HEK293 (cell line): ENCODE data around the gene BIRC7.

Source experiments
- CTCF ChIA-PET: fragments of 350-600 bp; formaldehyde crosslinking; extraction: SDS; loops from one replicate; lab custom pipeline; 2021; ENCODE audit warnings: antibody characterized with exemption; lab: Yijun Ruan, JAX
- POLR2A ChIA-PET: fragments of 300-600 bp; formaldehyde crosslinking; extraction: SDS; loops from one replicate; lab custom pipeline; 2020; ENCODE audit warnings: antibody characterized with exemption, inconsistent platforms; lab: Yijun Ruan, JAX
- H3K27ac ChIP-seq: fragments of 200-500 bp; sonication (Bioruptor generic); 2 replicates; pipeline ENCODE4 v1.5.1; 2014; ENCODE audit warnings: low read depth, low read length, control low read depth, inconsistent platforms; ENCODE audit errors: extremely low read depth
- H3K36me3 ChIP-seq, 2 experiments: fragments of 200-500 bp in 1 of 2; sonication (Bioruptor generic) in 1 of 2; 1 replicate in 1 of 2; 2 replicates in 1 of 2; pipeline ENCODE4 v1.5.1; 2014 to 2017; ENCODE audit warnings: inconsistent platforms in 2 of 2, low read length in 2 of 2; ENCODE audit not compliant: control insufficient read depth in 2 of 2, insufficient read depth in 1 of 2
- H3K4me1 ChIP-seq: fragments of 200-500 bp; sonication (Bioruptor generic); 2 replicates; pipeline ENCODE4 v1.5.1; 2014; ENCODE audit warnings: mild to moderate bottlenecking, low read length, inconsistent platforms; ENCODE audit not compliant: control insufficient read depth, insufficient read depth
- H3K4me3 ChIP-seq: 2 replicates; pipeline ENCODE4 v1.5.1; 2011; ENCODE audit warnings: low read depth, mild to moderate bottlenecking, control low read depth, low read length, moderate library complexity
- H3K9me3 ChIP-seq: fragments of 200-500 bp; sonication (Bioruptor generic); 2 replicates; pipeline ENCODE4 v1.5.1; 2014; ENCODE audit warnings: low read depth, low read length, inconsistent platforms; ENCODE audit not compliant: control insufficient read depth, insufficient read depth
- GLIS1 ChIP-seq: fragments of 450-650 bp; formaldehyde crosslinking; IDR thresholded peaks from 2 replicates; pipeline ENCODE4 v1.5.1; 2016; ENCODE audit warnings: missing biosample characterization, missing genetic modification characterization
- INSM2 ChIP-seq: fragments of 450-650 bp; formaldehyde crosslinking; IDR thresholded peaks from 2 replicates; pipeline ENCODE4 v1.5.1; 2016; ENCODE audit warnings: missing biosample characterization, missing genetic modification characterization
- PRDM10 ChIP-seq: fragments of 450-650 bp; formaldehyde crosslinking; IDR thresholded peaks from 2 replicates; pipeline ENCODE4 v1.5.1; 2016; ENCODE audit warnings: missing biosample characterization, missing genetic modification characterization
- PRDM2 ChIP-seq: fragments of 450-650 bp; formaldehyde crosslinking; IDR thresholded peaks from 2 replicates; pipeline ENCODE4 v1.5.1; 2016; ENCODE audit warnings: missing biosample characterization, missing genetic modification characterization, borderline replicate concordance
- ZIC2 ChIP-seq: fragments of 450-650 bp; formaldehyde crosslinking; IDR thresholded peaks from 2 replicates; pipeline ENCODE4 v1.5.1; 2016; ENCODE audit warnings: missing biosample characterization, missing genetic modification characterization

BIRC7 gene

GRCh38 chr20:63265891-63266515, 30.3 kb downstream of the BIRC7 start:
- H3K9me3 ChIP-seq, result no peaks in the 10 kb centered on the region
- POLR2A ChIA-PET, result no interaction called here
- peaks cover 0 to 4% of the 10 kb centered on the region in 2 experiments; a peak in 1 of 3 replicates for H3K36me3 ChIP-seq
- no peak overlapping the region for H3K4me3 ChIP-seq
- no peak for TF ChIP-seq INSM2 (tag by site-specific recombination)
- no peak overlapping the region for H3K27ac ChIP-seq
- CTCF ChIA-PET, result interaction anchor here (0.9 kb wide), 1 partner anchor 31 kb away, joined by 3 read pairs; no protein-coding TSS in a partner anchor
- no peaks in the 10 kb centered on the region for H3K4me1 ChIP-seq

- CTCF ChIA-PET, result interaction anchor here (6.6 kb wide), 1 partner anchor 43 kb away, joined by 37 read pairs; no protein-coding TSS in a partner anchor
These were observed 32.0 kb downstream of the BIRC7 start for GRCh38 chr20:63267691-63268090.

More at GRCh38 chr20:63267691-63268090, 32.0 kb downstream of the BIRC7 start:
- Histone ChIP-seq H3K27ac (no peak overlapping the region), H3K36me3 (peaks cover 0 to 5% of the 10 kb centered on the region in 2 experiments; a peak in 1 of 3 replicates), H3K9me3 (no peaks in the 10 kb centered on the region), H3K4me1 (no peaks in the 10 kb centered on the region), H3K4me3 (no peak overlapping the region)
- peak; percentile 49 for TF ChIP-seq GLIS1
- 0 out of 2 replicates have a peak, but pooled peaks have one; percentile 7 for TF ChIP-seq ZIC2 (tag by site-specific recombination)
- TF ChIP-seq PRDM2, result no peak
- TF ChIP-seq PRDM10 (tag by site-specific recombination), result no peak
- TF ChIP-seq, all 188 proteins: peak for 2
- POLR2A ChIA-PET, result no interaction called here
